Measurements from ENCODE around the gene NCKAP5. TPM values are rescaled to one million over a fixed set of nuclear protein-coding genes. Genes with fewer than 3 reads are reported as not detected.

NCKAP5 gene
- total and polyA plus RNA-seq, 10 donors: 0.39 to 6.0 (median 3.3) TPM

- Histone ChIP-seq H3K4me1 (no peaks in the 10 kb centered on the region), H3K27me3 (replicated peaks in 1 of 7) (no peaks in the 10 kb centered on the region), H3K36me3 (no peaks in the 10 kb centered on the region), H3K27ac (no peak overlapping the region), H3K9me3 (peaks cover 0 to 27% (median 11%) of the 10 kb centered on the region in 8 donors), H3K4me3 (no peak overlapping the region)
- no peak for DNase-seq
- intact Hi-C loops (cut with DNase I; ENCODE audit: low total_unique reads): no loop called here
- TF ChIP-seq POLR2A (IDR thresholded peaks at IDR 0.05) (no peak), CTCF (IDR thresholded peaks at IDR 0.05 in 8 of 11, conservative IDR thresholded peaks at IDR 0.05 in 3 of 11) (no peak), POLR2AphosphoS5 (IDR thresholded peaks at IDR 0.05) (no peak)
Measured at GRCh38 chr2:132760405-132760804, 807.9 kb downstream of the NCKAP5 start.

- H3K36me3 ChIP-seq: no peaks in the 10 kb centered on the region
- H3K4me3 ChIP-seq: no peak overlapping the region
- intact Hi-C loops (cut with DNase I; ENCODE audit: low total_unique reads): no loop called here
- no peak overlapping the region for H3K27ac ChIP-seq
- no peak for TF ChIP-seq CTCF (IDR thresholded peaks at IDR 0.05 in 8 of 11, conservative IDR thresholded peaks at IDR 0.05 in 3 of 11)
- no peak for TF ChIP-seq POLR2AphosphoS5 (IDR thresholded peaks at IDR 0.05)
- TF ChIP-seq POLR2A (IDR thresholded peaks at IDR 0.05): no peak
- no peaks in the 10 kb centered on the region for H3K4me1 ChIP-seq
- DNase-seq: no peak
- no peaks in the 10 kb centered on the region for H3K27me3 ChIP-seq (replicated peaks in 1 of 7)
- peaks cover 0 to 27% (median 11%) of the 10 kb centered on the region in 8 donors for H3K9me3 ChIP-seq
Measured at GRCh38 chr2:132758995-132759394, 809.3 kb downstream of the NCKAP5 start.

GRCh38 chr2:132757676-132758075 lies 810.6 kb downstream of the NCKAP5 start:
- DNase-seq: no peak
- H3K4me1 ChIP-seq: no peaks in the 10 kb centered on the region

GRCh38 chr2:132757002-132757589 lies 811.2 kb downstream of the NCKAP5 start:
- no peaks in the 10 kb centered on the region for H3K4me1 ChIP-seq
- no peak overlapping the region for H3K27ac ChIP-seq
- H3K4me3 ChIP-seq: no peak overlapping the region
- DNase-seq: no peak
- H3K27me3 ChIP-seq (replicated peaks in 1 of 7): no peaks in the 10 kb centered on the region
- TF ChIP-seq POLR2A (IDR thresholded peaks at IDR 0.05) (no peak), CTCF (IDR thresholded peaks at IDR 0.05 in 8 of 11, conservative IDR thresholded peaks at IDR 0.05 in 3 of 11) (no peak), POLR2AphosphoS5 (IDR thresholded peaks at IDR 0.05) (no peak)
- no peaks in the 10 kb centered on the region for H3K36me3 ChIP-seq
- intact Hi-C loops (cut with DNase I; ENCODE audit: low total_unique reads): no loop called here
- peaks cover 0 to 32% (median 11%) of the 10 kb centered on the region in 8 donors for H3K9me3 ChIP-seq
- 64 to 76% (median 70%) methylated on average over 3 of the region's 3 CpGs for WGBS, 5 donors

More at GRCh38 chr2:132757676-132758075, 810.6 kb downstream of the NCKAP5 start:
- TF ChIP-seq CTCF (IDR thresholded peaks at IDR 0.05 in 8 of 11, conservative IDR thresholded peaks at IDR 0.05 in 3 of 11) (no peak), POLR2AphosphoS5 (IDR thresholded peaks at IDR 0.05) (no peak), POLR2A (IDR thresholded peaks at IDR 0.05) (no peak)
- H3K36me3 ChIP-seq: no peaks in the 10 kb centered on the region
- peaks cover 0 to 32% (median 11%) of the 10 kb centered on the region in 8 donors for H3K9me3 ChIP-seq
- H3K27ac ChIP-seq: no peak overlapping the region
- H3K4me3 ChIP-seq: no peak overlapping the region
- no peaks in the 10 kb centered on the region for H3K27me3 ChIP-seq (replicated peaks in 1 of 7)
- intact Hi-C loops (cut with DNase I; ENCODE audit: low total_unique reads): no loop called here
- 62 to 71% (median 67%) methylated on average over 3 of the region's 3 CpGs for WGBS, 5 donors

Measured in spleen (tissue), 11 donors.